Testis (tissue), 2 donors: ENCODE results near the gene TTC21B.

ENCODE experiments used
- POLR2A ChIP-seq: fragments of 450-650 bp; IDR thresholded peaks from one replicate; pipeline ENCODE4 v1.6.1; 2017; ENCODE audit warnings: antibody characterized with exemption, mild to moderate bottlenecking, moderate library complexity
- TF ChIP-seq, protein P1 (sequence below), 3 experiments: fragments of 450-650 bp in 2 of 3; fragments of 200-600 bp in 1 of 3; sonication (generic) in 1 of 3; IDR thresholded peaks; one replicate each; pipeline ENCODE4 v1.5.1; 2016 to 2019; ENCODE audit warnings: antibody characterized with exemption in 3 of 3, mild to moderate bottlenecking in 2 of 3, moderate library complexity in 1 of 3

DNA sequence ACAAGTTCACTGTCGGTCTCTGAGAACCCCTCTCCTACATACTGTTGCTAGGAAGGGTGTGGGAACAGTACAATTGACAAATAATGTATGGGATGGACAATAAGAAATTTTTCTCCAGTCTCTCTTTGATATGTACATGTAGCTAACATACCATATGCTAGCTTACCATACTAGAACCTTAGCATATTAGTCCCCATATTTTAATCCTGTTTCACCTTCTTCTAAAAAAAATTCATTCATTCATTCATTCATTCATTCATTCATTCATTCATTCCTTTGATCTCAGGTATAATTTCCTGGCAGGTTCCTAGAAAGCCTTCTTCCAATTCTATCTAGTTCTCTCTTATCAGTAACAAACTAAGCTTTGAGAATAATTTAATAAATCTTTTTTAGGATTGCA is 62.2 kb downstream of the TTC21B start:
- TF ChIP-seq, protein P1, sequence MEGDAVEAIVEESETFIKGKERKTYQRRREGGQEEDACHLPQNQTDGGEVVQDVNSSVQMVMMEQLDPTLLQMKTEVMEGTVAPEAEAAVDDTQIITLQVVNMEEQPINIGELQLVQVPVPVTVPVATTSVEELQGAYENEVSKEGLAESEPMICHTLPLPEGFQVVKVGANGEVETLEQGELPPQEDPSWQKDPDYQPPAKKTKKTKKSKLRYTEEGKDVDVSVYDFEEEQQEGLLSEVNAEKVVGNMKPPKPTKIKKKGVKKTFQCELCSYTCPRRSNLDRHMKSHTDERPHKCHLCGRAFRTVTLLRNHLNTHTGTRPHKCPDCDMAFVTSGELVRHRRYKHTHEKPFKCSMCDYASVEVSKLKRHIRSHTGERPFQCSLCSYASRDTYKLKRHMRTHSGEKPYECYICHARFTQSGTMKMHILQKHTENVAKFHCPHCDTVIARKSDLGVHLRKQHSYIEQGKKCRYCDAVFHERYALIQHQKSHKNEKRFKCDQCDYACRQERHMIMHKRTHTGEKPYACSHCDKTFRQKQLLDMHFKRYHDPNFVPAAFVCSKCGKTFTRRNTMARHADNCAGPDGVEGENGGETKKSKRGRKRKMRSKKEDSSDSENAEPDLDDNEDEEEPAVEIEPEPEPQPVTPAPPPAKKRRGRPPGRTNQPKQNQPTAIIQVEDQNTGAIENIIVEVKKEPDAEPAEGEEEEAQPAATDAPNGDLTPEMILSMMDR (IDR thresholded peaks at IDR 0.05) = no peak
- no peak for TF ChIP-seq POLR2A
